NCI-H1694 treated with DMSO at 0.1 percent for 48 hours (cell line): Measurements from ENCODE around the gene TMEM176B.
"Not testable (repeated sequence)": the region's sequence is repeated elsewhere in the genome, so short reads cannot be mapped to it uniquely, and the experiment has no call there.

Source experiments
- DNase-seq: peaks from one replicate; lab custom pipeline; 2025; lab: John Stamatoyannopoulos, UW

TMEM176B gene

GRCh38 chr7:150823043-150823442 is 22.9 kb upstream of the TMEM176B start:
- DNase-seq, result no peak

DNA sequence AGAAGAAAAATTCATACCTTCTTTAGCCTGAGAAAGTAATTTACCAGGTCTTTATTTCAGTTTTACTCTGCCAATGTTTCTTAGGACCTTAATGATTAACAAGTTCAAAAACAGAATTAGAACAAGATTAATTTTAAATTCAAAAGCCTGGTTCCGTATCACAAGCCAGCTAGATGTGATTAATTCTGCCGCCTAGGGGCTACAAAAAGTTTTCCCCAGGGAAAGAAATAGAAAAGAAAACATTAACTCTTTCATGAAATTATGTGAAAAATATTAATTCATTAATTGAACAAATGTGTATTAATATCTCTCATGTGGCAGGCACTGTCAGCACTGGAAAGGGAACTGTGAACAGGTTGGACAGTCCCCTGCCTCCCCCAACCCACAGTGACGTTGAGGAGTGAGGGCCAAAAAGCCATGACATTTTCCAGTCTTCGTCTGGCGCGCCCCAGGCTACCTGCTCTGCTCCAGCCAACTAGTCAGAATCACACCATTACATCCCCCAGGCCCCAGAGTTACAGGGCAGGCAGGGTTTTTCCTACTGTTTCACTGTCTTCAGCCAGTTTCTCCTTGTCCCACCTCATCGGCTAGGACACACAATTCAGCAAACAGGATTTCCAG is 20.5 kb upstream of the TMEM176B start:
- DNase-seq, result no peak

- DNase-seq, result no peak
Measured at GRCh38 chr7:150820148-150820547, 20.0 kb upstream of the TMEM176B start.

- no peak for DNase-seq
Measured at GRCh38 chr7:150818971-150819370, 18.8 kb upstream of the TMEM176B start.

GRCh38 chr7:150814328-150815001 is 14.3 kb upstream of the TMEM176B start:
- no peak for DNase-seq

DNA sequence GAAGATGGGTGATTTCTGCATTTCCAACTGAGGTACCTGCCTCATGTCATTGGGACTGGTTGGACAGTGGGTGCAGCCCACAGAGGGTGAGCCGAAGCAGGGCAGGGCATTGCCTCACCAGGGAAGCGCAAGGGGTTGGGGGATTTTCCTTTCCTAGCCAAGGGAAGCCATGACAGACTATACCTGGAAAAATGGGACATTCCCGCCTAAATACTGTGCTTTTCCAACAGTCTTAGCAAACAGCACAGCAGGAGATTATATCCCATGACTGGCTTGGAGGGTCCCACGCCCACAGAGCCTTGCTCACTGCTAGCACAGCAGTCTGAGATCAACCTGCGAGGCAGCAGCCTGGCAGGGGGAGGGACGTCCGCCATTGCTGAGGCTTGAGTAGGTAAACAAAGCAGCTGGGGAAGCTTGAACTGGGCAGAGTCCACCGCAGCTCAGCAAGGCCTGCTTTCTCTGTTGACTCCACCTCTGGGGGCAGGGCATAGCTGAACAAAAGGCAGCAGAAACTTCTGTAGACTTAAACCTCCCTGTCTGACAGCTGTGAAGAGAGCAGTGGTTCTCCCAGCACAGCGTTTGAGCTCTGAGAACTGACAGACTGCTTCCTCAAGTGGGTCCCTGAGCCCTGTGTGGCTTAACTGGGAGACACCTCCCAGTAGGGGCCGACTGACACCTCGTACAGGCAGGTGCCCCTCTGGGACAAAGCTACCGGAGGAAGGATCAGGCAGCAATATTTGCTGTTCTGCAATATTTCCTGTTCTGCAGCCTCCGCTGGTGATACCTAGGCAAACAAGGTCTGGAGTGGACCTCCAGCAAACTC is 7.7 kb upstream of the TMEM176B start:
- DNase-seq, result not testable (repeated sequence)

- no peak for DNase-seq
Measured at GRCh38 chr7:150806863-150807262, 6.7 kb upstream of the TMEM176B start.

GRCh38 chr7:150806454-150806853 is 6.3 kb upstream of the TMEM176B start:
- no peak for DNase-seq

- no peak for DNase-seq
Measured at GRCh38 chr7:150805864-150806263, 5.7 kb upstream of the TMEM176B start.

- DNase-seq, result no peak
Measured at GRCh38 chr7:150804802-150805201, 4.6 kb upstream of the TMEM176B start.

- DNase-seq, result no peak
Measured at GRCh38 chr7:150803161-150803860, 3.1 kb upstream of the TMEM176B start.

DNA sequence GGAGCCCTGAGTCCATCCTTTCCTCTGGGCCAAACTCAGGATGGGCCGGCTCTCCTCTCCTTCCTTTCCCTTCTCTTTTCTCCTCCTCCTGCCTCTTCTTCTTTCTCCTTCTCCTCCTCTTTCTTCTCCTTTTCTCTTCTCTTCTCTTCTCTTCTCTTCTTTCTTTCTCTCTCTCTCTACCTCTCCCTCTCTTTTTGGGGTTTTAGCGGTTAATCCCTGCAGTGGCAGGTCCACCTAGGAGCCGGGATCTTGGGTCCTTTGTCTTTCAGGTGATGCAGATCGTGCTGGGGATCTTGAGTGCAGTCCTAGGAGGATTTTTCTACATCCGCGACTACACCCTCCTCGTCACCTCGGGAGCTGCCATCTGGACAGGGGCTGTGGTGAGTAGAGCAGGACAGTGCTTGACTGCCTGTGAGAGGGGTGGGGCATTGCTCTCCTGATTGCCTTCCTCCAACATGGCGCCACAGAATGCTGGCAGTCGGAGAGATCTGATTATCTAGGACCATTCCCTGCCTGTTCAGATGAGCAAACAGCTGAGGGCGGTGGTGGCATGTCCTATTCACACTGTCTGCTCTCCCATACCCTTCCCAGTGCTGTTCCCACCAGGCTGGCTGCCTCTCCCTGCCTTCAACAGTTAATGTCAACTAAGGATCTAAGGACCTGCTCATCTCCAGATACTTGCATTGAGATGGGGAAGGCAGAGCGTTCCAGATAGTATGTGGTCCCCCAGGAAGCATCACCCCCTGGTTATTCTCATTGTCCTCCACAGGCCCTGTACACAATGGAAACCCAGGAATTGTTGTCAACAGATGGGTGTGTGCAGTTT is 2.0 kb upstream of the TMEM176B start:
- DNase-seq, result no peak

GRCh38 chr7:150801242-150801945 is 1.2 kb upstream of the TMEM176B start:
- DNase-seq, result no peak

DNA sequence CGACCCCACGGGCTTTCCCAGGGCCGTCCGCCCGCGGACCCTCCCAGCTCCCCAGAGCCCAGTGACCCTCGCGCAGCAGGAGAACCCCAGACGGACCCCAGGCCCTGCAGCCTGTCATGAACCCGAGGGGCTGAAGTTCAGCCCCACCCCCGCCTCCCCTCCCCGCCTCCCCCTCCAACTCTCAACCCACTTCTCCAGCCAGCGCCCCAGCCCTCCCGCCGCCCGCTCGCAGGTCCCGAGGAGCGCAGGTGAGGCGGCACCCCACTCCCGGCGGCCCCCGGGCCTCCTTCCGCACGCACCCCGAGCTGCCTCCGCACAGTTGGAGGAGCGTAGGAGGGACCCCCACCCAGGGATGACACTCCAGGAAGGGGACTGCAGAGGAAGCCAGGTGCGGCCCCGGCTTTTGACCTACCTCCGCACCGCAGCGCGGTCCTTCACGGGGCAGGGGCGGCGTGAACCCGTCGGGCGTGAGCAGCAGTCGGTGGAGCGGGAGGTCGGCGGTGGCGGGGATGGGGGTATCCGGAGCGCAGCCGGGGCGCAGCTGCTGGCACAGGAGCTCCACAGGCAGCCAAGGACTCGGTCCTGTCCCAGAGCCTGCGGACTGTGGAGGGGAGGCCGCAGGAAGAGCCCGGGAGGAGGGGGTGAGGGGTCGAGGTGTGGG is 547 bp upstream of the TMEM176B start, which contains the start of gene TMEM176A:
Gene TMEM176A, plus strand, starts transcription at position 189 of the 661 bp plus-strand sequence. CDS start 782 bp downstream, outside the sequence.
- no peak for DNase-seq

GRCh38 chr7:150799156-150799555 is 1.0 kb downstream of the TMEM176B start:
- no peak for DNase-seq

- no peak for DNase-seq
Measured at GRCh38 chr7:150797661-150798060, 2.5 kb downstream of the TMEM176B start.

GRCh38 chr7:150793569-150794238 is 6.5 kb downstream of the TMEM176B start:
- DNase-seq, result no peak

DNA sequence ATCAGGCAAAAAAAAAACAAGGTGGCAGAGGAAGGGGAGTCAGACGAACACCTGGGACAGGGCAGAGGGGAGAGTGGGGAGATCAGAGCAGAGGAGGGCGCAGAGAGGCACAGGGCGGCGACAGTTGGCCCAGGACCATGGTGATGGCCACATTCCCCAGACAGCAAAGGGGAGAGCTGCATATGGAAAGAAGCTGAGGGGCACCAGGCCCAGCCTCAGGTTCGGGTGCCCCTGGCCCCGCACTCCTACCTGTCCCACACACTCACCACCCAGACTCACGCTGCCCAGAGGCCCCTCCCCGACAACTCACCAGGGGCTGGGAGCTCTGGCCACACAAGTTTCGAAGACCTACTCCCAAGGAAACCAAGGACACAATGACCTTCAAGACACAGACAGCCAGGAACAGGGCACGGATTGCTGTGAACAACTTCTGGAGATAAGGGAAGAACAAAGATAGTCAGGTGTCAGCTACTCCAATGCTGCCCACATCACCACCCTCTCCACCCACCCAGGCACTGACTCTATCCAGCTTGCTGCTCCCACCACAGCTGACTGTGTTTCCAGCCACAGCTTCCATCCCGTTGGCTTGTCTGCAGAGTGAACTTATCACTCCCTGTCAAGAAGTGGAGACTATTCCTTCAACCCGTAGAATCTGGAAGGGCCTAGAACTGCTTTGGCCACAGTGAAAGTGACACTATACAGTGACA is 8.3 kb downstream of the TMEM176B start:
- DNase-seq, result no peak

DNA sequence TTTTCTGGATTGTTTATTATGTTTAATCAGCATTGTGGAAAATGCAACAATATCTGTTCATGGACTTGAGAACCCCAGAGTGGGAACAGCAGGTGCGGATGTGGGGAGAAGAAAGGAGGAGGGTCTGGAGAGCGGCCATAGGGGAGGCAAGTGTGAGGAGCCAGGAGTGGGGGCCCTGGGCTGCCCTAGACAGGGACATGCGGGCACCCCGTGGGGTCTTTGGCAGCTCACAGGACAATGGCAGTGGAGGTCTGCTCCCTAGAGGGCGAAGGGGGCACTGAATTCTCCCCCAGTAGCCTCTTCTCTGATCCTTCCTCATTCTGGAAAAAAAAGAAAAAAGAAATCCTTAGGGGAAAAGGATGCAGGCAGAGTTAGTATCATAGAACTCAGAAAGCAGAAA is 8.9 kb downstream of the TMEM176B start:
- DNase-seq, result no peak
